Peyer's patch (tissue), 4 donors: ENCODE data around the gene ESRRG.

Experiments used
- POLR2A ChIP-seq, 2 donors: fragments of 450-650 bp; IDR thresholded peaks; one replicate each; pipeline ENCODE4 v1.5.1; 2017; ENCODE audit warnings: antibody characterized with exemption in 2 of 2, mild to moderate bottlenecking in 2 of 2, moderate library complexity in 2 of 2
- TF ChIP-seq, protein P1 (sequence below), 6 experiments: fragments of 450-650 bp in 4 of 6; fragments of 200-600 bp in 2 of 6; sonication (generic) in 1 of 6; IDR thresholded peaks; one replicate each; pipeline ENCODE4 v1.5.1; 2017 to 2019; ENCODE audit warnings: antibody characterized with exemption in 6 of 6, mild to moderate bottlenecking in 3 of 6, moderate library complexity in 1 of 6

DNA sequence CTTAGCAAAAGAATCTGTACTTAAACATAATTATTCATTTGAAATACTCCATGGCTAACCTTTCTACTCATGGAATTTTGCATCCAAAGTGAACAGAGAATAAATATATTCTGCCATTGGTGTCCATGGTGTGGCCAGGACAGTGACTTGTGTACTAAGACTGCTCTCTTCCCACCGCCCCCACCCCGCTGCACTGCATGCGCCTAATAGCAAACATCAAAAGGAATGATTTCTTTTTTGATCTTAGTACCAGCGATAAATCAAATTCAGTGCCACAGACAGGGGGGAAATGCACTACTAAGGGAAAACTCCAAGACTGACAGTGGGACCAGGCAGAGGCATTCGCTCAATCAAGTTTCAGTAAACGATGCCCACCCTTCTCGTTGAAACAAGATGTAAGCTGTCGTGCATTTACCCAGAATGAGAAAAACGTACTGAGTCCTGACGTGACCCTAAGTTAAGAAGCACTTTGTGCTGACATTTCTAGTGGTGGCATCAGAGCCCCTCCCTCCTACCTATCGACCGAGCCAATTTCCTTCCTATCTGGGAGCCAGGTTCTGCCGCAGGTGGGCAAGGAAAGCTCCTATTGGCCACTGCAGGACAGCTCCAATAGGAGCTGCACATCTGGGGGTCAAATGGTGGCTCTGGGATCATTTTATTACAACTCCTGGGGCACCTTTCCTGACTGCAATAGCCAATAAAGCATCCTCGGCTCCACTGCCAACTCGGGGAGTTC is 12.5 kb downstream of the ESRRG start:
- TF ChIP-seq, protein P1, sequence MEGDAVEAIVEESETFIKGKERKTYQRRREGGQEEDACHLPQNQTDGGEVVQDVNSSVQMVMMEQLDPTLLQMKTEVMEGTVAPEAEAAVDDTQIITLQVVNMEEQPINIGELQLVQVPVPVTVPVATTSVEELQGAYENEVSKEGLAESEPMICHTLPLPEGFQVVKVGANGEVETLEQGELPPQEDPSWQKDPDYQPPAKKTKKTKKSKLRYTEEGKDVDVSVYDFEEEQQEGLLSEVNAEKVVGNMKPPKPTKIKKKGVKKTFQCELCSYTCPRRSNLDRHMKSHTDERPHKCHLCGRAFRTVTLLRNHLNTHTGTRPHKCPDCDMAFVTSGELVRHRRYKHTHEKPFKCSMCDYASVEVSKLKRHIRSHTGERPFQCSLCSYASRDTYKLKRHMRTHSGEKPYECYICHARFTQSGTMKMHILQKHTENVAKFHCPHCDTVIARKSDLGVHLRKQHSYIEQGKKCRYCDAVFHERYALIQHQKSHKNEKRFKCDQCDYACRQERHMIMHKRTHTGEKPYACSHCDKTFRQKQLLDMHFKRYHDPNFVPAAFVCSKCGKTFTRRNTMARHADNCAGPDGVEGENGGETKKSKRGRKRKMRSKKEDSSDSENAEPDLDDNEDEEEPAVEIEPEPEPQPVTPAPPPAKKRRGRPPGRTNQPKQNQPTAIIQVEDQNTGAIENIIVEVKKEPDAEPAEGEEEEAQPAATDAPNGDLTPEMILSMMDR (IDR thresholded peaks at IDR 0.05) = no peak
- TF ChIP-seq POLR2A (IDR thresholded peaks at IDR 0.05) = no peak
